HG03565 (cell line): ENCODE measurements around the gene CD36.

Source experiments
- ATAC-seq: cut with Tn5 transposase; IDR thresholded peaks from one replicate; pipeline ENCODE4 v1.9.1; 2021; ENCODE audit warnings: mild to moderate bottlenecking, moderate library complexity; ENCODE audit not compliant: unreplicated experiment

Gene CD36

GRCh38 chr7:80686576-80686975 lies 48.1 kb downstream of the CD36 start:
- no peak for ATAC-seq

GRCh38 chr7:80699045-80699638 lies 60.7 kb downstream of the CD36 start:
- ATAC-seq: peak; percentile 79

GRCh38 chr7:80699721-80700256 lies 61.3 kb downstream of the CD36 start:
- ATAC-seq: no peak

GRCh38 chr7:80703272-80703671 lies 64.8 kb downstream of the CD36 start:
- no peak for ATAC-seq

- no peak for ATAC-seq
Measured at GRCh38 chr7:80705130-80705781, 66.8 kb downstream of the CD36 start.

DNA sequence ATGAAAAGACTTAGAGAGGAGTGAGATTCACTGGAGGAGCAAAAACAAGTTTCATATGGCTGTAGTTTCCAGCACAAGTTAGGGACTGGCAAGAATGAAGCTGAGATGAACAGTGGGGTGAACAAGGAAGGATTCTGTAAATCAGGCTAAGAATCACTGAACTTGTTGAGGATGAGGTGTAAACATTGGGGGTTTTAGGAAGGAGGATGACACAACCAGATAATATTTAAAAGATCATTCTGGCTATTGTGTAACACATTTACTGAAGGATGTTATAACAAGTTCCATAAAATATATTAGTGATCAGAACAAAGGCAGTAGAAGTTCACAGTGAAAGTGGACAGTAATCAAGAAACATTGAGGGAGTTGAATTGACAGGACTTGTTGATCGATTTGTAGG lies 68.9 kb downstream of the CD36 start:
- no peak for ATAC-seq

GRCh38 chr7:80708123-80708522 lies 69.7 kb downstream of the CD36 start:
- ATAC-seq: no peak

DNA sequence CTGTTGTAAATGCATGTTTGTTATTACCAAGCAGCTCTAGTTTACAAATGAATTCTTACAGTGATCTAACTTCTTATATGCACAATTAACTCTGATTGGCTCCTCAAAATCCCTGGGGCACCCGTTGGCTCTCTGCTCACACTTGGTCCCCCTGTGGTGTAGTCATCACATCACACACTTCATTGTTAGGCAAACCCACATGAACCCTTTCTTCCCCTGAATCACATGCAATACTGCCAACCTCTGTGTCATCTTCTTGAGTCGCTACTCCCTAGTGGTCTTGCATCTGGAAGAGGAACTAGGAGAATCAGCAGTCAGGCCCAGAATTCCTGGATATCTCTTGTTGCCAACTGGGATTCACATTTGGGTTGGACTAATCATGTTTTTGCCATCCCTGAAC lies 73.1 kb downstream of the CD36 start:
- ATAC-seq: no peak

DNA sequence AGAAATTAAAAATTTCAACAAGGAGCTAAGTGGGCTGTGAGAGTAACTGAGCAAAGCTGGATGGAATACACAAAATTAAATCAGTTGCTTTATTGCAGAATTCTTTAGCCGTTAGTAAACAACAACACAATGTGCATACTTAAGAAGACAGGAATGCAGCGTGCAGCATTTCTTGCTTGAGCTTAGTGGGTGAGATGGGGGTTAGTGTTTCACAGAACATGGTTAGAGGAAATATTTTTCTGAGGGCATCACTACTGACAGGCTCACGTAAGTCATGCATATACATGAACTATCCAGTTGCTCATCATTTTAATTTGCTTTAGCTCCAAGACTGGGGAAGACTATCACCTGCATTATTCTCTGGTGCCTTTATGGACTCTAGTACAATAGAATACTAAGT lies 80.8 kb downstream of the CD36 start:
- ATAC-seq: no peak

DNA sequence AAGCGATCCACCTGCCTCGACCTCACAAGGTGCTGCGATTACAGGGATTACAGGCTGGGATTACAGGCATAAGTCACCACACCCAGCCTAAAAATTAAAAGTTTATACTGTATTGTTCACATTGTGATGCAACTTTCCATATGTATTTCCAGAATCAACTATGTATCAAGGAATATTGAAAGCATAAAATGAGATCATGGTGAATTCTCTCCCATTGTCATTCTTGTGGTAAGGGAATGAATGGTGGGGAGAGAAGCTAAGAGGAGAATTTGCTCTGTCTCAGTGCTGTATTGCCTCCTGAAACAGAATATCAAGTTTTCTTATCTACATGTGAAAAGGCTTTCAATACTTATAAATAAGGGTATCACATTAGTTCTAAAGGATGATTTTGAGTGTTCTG lies 81.7 kb downstream of the CD36 start:
- ATAC-seq: no peak

DNA sequence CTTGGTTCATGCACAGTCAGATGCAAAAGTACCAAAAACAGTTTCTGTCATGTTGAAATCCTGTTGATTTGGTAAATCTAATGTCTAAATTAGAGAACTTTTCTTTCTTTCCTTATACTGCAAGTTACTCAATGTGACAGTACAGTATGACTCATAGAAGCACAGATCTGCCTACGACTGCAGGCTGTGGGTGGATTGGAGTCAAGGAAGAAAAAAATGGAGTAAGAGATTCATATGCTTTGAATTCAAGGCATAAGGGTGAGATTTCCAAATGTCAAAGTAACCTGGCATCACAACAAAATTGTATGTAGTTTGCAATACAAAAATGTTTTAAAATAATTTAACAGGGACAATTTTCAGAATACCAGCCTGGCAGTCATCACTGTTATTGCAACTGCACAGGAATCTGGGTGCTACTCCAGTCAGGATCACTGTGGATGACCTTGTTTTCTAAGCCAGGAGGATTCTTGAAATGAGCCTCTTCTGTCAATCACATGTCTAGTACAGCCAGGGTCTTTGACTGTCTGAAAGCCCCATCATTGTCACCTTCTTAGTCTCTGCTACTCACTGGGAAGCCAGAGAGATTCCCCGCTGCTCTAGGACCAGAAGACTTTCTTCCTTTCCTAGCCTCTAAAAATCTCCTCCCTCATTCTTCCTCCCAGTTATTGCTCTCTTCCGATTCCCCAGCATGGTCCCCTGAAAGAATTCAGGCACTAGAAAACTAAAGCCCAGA lies 83.6 kb downstream of the CD36 start:
- no peak for ATAC-seq

DNA sequence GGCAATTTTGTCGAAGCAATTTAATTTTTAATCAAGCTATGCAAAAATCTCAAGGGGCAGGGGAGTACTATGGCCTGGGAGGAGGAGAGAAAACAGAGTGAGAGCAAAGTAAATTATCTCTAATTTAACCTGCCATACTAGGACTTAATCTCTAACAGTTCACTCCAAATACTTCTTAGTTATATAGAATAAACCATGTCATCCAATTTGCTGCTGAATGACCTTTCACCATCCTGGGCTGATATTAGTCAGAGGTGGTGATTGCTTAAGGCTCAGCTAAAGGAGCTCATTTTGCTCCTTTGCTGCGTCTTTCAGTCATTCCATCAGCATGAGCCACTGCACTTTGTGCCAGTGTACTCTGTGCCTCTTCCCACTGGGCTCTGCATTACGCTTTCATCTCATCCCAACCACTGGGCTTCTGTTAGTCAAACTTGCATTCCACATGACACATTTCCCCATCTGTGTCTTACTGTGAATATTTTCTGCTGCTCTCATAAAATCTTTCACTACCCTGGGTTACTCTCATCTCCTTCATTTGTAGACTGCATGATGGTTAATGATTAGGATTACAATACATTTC lies 84.3 kb downstream of the CD36 start:
- no peak for ATAC-seq

DNA sequence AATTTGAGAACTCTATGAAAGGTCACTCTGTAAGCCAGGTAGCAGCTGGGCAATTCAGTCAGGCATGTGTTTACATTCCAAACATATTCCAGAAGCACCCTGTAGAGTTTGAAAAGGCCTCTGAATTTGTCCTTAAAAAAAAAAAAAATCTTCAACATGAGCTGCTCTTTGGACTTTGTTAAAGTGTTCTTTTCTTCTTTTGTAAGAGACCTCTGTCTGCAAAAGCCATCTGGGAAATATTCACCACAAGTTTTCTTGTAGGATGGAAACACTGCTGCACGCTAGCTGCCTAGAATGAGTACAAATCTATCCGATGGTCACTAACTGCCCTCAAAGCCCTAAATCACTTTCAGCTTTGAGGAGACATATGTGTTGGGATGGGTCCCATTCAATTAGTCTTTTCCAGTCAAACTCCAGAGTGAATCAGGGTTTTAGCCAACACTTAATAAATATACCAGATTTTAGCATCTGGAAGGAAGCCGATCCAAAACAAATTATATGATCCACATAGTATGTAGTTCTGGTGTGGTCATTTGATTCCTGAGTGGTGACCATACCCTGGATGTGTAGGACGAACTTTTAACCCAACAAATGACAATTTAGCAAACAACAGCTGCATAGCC lies 85.9 kb downstream of the CD36 start:
- ATAC-seq: no peak

- ATAC-seq: no peak
Measured at GRCh38 chr7:80725181-80725611, 86.8 kb downstream of the CD36 start.
